ENCODE results near the gene NDUFS8.

Gene NDUFS8

DNA sequence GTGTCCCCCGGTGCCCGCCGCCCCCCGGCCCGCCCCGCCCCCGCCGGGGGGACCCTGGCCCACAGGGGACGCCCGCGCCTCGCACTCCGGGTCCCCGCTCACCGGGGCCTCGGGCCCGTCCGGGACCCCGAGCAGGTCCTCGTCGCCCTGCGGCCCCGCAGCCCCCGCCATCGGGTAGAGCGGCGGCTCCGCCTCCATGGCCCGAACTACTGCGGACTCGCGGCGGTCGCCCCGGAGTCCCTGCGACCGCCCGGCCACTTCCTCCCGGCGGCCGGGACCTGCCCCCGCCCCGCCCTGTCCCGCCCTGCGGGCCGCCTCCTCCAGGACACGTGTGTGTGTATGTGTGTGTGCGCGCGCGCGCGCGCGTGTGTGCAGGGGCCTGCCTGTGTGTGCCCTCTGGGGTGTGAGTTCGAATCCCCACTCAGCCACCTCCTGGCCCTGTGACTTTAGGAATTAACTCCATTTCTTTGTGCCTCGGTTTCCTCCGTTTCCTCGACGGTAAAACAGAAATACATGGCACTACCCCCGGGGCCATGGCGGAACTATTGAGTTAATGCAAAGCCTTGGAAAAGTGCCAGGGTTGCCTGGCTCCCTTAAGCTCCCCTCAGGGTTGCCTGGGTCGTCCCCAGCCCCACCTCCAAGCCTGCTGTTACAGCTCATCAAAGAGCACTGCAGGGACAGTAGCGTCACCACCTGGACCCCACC, 26.5 kb upstream of the NDUFS8 start, which contains the start of gene UNC93B1:
Gene UNC93B1 (minus strand): TSS at position 252 of the 705 bp plus-strand sequence. CDS start 54 bp downstream, at position 198.
- DNase-seq (ENCODE audit: low read depth), result peak; percentile 69

DNA sequence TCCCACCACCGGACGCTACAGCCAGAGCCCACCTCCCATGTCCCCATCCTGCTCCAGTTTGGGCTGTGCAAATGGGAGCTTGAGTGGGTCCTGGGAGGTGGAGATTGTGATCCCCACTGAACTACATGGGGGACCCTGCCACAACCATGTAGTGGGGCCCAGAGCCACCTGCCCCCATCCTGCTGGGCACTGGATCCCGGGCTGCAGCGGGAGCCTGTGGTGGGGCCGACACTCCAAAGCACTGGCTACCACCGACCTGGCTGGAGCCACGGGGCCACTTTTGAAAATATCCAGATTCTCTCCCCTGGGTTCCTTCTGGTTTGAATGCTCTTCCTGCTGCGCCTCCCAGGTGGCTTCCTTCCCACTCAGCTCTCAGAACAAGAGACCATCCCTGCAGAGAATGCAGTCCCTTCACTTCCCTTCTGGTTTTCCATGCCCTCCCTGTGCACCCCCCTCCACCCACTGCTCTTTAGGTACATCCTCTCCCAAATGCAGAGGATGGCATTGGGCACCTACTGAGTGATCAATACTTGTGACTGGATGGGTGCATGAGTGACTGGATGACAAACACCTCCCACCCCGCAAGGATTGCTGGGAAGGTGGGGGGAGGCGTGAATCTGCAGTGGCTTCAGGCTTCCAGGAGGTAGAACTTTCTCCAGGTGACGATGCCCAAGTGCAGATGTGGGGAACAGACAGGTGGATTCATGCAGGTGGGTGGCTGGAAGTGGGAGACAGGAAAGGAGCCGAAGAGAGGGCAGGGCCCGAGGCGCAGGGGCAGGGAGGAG, 25.7 kb upstream of the NDUFS8 start:
- no peak for DNase-seq (ENCODE audit: low read depth)

DNA sequence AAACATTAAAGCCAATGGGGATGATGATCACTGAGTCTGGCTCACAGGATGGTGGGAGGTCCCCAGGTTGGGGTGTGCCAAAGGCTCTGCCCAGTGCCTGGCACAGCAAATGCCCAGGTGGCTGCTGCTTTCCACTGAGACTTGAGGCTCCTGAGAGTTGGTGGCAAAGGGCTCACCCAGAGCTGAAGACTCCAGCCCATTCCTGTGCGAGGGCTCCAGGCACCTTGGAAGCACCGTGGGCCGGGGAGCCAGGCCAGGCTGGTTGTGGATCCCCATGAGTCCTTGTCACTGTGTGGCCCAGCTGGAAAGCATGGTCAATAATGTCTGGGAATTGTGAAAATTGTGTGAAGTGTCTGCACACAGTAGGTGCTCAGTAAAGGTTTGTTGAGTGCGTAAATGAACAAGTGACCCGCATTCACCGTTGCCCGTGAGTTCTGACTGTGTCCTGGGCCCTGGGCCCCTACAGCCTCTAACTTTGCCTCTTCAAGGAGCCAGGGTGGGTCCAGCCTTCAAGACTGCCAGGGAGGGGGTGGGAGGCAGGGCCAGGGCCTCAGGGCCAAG, 23.8 kb upstream of the NDUFS8 start:
- DNase-seq (ENCODE audit: low read depth), result no peak

DNA sequence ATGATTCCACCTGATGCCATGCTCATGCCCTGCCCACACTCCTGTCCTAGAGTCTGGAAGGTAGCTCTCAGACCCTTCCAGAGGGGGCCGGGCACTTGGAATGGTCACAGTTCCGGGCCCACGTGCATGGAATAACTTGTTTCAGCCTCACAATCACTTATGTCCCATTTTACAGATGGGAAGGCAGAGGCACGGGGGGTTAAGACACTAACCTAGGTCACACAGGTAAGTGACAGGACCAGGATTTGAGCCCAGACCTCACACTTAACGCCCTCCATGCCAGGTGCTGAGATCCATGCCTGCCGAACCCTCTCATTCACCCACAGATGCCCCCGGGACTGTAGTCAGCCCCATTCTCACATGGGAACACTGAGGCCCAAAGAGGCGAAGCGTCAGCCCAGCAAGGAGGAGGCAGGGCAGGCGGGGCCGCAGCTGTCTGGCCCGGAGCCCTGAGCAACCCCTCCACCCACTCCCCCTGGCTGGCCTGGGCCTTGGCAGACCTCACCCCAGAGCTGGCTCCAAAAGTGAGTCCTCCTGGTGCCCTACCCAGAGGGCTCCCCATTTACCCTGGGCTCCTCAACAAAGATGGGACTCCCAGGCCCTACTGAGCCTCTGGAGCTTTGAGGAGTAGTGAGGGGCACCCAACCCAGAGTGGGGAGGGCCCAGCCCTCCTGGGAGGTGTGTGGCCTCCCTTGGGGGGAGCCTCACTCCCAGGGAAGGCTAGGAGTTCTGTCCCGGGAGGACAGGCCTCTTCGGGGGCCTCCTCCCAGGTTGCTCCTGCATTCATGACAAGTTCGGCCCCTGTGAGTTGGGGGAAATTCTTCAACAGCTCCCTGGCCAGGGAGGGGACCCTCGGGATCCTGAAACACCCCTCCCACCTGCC, 22.7 kb upstream of the NDUFS8 start:
- no peak for DNase-seq (ENCODE audit: low read depth)

DNA sequence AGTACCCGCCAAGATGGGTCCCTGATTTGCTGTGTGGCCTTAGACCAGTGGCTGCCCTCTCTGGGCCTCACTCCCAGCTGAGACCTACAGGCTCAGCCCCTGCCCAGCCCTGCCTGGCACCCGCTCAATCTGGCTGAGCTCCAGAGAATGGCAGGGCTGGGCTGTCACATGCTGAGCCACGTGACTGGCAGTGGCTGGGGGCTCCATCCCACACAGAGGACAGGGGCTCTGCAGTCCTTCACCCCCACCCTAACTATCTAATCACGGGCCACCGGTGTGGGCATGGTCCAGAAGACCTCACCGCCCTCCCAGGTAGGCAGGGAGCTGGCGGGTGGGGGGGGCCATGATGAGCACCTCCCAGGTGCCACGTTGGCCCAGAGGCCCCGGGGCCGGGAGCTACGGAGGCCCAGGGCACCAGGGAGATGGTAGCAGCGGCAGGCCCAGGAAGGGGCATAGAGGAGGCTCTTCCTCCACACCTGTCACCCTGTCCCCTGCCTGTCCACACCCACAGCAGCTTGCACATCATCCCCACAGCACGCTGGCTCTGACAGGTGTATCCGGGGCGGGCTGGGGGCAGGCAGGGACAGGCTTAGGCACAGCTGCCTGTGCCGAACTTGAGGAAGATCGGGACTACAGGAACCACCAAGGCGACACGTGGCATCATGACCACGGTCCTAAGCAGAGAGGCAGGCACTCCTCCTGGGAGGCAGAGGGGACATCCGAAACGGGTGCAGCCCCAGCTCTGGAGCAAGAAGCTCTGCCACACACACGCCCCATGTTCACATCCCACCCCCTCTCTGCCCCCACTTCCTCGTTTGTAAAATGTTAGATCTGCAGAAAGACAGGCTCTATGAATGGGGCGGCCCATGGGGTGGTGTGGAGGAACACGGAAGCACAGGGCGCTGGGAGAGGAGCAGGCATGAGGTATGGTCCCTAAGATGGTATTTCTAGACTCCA, 21.8 kb upstream of the NDUFS8 start:
- no peak for DNase-seq (ENCODE audit: low read depth)

DNA sequence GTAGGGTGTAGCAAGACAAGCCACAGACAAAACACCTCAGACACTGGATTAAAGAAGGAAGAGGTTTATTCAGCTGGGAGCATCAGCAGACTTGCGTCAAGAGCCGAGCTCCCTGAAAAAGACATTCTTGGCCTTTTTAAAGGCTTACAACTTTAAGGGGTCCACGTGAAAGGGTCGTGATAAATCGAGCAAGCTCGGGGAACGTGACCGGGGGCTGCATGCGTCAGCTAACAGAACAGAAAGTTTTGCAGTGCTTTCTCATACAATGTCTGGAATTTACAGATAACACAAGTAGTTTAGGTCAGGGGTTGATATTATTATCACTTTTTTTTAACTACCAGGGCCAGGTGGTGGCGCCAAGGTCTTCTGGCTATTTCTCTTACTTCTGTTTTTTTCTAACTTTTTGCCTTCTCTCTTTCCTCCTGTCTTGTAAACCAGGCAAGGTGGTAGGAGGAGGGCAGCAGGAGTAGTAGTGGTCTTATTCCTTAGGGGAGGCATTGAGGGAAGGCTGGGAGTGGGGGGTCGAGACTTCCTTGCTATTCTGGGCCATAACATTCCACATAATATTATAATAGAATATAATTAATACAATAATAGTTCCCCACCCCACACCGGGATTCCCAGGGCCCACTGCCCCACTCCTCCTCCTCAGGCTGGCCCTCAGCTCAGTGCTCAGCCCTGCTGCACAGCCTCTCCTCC, 20.9 kb upstream of the NDUFS8 start:
- DNase-seq (ENCODE audit: low read depth), result no peak

DNA sequence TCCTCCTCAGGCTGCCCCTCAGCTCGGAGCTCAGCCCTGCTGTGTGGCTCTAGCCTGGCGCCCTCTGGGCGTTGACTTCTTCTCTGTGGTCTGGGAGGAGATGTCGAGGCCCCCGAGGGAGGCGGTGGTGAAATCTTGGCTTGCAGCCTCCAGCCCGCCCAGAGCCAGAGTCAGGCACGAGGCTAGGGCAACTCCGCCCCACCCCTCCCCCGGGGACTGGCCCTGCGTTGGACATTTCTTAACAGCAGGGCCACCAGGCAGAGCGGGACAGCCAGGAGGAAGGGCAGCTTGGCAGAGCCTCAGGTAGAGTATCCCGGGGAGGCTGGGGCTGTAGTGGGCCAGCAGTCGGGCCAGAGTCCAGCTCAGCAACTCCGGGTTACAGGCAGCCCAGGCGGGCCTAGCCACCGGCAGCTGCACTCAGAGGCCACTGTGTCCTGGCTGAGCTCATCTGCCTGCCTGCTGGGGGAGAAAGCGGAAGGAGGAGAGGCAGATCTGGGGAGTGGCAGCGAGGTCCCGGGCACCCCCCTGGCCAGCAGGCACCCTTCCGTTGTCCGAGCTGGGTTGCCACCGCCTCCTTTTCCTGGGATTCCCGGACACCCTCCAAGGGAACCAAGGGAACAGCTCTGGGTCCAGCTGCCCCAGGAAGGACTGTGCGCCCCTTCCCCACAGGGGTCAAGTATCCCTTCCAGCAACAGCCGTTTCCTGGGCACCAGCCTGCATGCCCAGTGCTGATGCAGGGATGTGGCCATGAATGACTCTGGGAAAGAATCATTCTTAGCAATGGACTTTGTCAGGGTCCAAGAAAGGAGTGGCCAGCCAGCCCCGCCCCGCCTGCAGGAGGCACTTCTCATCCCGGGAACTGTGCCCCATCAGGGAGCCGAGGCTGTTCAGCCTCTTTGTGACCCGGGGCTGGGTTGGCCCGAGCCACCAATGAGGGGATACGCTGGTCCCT, 20.1 kb upstream of the NDUFS8 start, which contains the start of gene ALDH3B1:
Gene ALDH3B1 (plus strand): TSS at position 238 of the 952 bp plus-strand sequence. CDS start 4,971 bp downstream, outside the sequence.
- no peak for DNase-seq (ENCODE audit: low read depth)

DNA sequence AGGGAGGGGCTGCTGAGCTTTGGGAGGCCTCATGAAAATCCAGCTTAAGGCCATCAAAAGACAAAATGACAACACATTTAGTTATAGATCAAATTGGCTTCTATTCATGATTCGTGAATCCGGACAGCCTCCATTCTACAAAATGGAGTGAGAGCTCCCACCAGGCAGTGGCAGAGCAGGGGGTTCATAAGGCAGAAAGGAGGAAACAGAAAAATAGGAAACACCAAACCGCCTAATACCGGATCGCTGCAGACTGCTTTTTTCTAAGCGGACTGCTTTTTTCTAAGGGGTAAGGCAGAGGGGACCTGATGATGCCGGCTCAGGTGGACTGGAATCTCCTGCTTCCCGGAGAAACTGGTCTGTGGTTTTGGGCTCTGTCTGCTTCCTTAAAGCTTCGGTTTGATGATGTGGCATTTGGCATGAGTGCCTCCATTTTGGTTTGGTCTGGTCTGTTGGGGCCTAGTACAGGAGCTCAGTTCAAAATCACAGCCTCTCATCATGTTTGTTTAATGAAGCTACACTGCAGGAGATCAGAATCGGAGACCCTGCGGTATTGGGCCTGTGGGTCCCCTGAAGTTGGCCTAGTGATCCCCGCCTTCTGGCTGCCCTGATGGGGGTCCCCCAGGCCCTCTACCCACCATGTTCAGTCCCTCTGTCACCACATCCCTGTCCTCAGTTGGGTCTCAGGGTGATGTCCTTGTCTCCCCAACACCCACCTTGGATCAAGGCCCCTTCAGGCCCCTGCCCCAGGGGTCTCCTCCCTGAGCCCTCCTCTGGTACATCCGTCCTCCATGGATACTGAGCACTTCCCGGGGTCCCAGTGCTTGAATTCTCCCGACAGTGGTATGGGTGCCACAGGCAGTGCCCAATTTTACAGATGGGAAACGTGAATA, 19.2 kb upstream of the NDUFS8 start:
- no peak for DNase-seq (ENCODE audit: low read depth)

DNA sequence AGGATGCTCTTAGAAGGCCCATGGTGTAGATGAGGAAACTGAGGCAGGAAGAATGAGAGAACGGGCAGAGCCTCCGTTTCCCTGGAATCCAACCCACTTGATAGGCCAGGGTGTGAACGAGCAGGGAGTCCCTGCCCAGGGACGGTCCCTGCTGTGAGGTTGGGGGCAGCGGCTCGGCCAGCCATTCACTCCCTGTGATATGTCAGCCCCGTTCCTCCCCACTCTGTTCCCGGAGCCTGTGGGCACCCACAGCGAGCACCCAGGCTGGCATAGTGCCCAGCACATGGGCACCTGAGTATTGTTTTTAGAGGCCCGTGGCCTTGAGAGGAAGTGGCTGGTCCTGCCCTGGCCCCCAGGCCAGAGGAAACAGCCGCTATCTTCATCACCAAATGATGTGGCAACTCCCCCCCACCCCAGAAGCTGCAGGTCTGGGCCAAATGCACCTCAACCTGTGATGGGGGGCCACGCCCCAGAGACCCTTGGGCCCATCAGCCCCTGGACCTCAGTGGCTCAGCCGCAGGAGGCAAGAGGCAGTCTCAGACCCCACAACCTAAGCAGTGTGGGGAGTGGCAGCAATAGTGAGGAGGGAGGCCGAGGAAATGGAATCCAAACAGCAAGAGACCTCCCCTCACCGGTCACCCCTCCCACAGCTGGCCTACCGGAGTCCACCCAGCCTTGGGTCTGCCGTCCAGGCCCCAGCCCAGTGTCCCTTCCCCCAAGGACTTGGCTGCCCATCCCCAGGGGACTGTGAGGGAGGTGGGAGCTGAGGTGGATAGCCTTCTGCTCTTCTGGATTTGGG, 18.2 kb upstream of the NDUFS8 start:
- DNase-seq (ENCODE audit: low read depth), result no peak

DNA sequence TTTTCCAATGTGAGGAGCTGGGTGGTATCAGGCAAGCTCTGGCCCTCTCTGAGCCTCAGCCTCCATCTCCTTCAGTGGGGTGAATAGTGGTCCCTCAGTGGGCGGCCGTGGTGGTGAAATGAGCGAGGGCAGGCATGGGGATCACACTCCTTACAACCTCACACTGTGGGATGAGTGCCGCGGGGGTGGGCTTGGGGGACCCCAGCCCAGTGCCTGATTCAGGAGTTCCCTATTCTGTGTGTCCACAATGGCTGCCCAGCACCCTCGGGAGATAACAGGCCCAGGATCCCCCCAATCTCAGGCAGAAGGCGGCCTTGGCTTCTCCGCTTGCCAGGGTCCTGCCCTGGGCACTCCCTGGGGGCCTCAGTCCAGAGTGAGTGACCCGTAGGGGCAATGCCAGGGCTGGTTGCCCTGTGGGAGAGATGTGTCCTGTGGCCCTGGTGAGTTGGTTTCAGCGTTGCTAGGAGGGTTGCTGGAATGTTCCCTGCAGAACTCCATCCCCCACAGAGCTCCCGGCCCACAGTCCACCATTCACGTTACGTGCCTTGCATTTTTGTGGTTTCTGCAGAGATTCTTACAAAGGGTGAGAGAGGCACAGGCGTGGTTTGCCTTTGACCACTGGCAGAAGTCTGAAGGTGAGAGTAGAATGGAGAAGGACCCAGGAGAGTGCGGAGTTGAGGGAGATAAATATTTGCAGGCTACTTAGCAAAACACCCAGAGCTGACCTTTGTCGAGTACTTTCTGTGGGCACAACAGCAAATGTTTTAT, 17.5 kb upstream of the NDUFS8 start:
- DNase-seq (ENCODE audit: low read depth), result no peak

DNA sequence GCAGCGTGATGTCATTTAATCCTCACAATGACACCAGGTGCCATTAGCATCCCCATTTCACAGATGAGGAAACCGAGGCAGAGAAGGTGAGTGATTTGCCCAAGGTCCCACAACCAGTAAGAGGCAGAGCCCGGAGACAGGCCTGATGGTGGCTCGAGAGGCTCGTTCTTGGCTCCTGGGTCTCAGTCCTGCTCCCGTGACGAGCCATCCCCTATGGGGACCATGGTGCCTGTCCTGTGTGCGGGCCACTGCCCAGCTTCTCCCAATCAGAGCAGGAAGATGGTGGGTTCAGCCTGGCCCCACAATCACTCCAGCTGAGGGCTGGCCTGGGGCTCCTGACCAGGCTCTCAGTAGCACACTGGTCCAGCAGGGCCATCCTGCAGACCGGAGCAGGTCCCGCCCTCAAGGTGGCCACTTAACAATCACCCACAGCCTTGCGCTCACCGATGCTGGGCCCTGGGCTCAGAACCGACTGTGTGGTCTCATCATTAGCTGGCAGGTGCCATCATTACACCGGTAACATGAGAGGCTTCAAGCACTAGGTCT, 16.8 kb upstream of the NDUFS8 start:
- no peak for DNase-seq (ENCODE audit: low read depth)

DNA sequence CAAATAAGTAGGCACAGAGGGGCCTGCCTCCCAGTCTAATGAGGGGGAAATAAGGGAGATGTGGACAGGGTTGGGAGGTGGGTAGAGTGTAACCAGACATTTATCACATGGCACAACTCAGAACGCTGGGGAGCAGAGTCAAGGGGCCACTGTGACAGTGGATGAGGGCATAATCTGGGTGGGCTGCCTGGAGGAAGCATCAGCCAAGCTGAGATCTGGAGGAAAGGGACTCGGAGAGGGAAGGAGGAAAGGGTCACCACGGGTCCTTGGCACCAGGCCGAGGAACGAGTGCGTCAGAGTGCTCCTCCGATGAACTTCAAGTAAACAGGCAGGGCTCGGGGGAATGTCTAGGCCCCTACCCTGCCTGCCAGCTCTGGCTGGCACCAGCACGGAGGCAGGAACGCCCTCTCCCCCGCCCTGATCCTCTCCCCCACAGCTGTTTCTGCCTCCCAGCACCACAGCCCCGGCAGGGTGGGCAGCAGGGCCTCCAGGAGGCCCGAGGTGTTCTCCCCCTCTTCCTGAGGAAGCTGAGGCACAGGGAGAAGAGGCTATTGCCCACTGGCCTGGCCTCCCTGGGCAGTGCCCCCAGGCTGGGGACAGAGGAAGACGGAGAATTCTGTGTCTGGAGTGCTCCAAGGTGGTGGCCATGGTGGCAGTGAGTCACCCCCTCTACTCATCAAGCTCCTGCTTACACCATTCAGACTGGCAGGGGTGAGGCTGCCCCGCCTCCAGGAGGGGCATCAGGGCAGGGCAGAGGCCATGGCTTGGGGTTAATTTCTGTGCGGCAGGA, 16.1 kb upstream of the NDUFS8 start:
- DNase-seq (ENCODE audit: low read depth), result no peak

DNA sequence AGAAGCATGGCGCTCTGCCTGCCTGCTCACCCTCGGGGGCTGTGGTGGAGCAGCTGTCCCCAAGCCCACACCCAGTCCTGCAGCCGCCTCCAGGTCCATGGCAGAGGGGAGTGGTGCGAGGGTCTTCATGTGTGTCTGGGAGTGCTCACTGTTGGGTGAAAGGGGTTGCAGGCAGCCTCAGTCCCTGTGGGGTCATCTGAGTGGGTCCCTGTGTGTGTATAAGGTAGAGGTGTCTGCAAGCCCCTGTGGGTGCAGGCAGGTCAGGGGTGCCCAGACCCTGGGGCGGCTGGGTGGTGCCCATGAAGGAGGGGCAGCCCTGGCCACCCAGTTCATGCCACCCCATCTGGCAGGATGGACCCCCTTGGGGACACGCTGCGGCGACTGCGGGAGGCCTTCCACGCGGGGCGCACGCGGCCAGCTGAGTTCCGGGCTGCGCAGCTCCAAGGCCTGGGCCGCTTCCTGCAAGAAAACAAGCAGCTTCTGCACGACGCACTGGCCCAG, 15.5 kb upstream of the NDUFS8 start:
- no peak for DNase-seq (ENCODE audit: low read depth)

DNA sequence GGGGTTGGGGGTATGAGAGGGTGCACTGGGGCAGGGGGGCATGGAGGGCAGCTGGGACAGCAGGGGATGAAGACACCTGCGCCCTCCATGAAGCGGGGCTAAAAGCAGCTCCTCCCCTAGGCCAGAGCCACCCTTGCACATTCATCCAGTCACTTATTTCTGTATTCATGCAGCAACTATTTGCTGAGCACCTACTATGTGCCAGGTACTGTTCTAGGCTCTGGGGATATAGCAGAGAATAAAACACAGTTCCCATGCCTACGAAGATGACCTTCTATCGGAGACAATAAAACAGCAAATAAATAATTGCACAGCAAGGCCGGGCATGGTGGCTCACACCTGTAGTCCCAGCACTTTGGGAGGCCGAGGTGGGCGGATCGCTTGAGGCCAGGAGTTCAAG, 15.0 kb upstream of the NDUFS8 start:
- DNase-seq (ENCODE audit: low read depth), result no peak

Measured in activated T-cell treated with anti-CD3 and anti-CD28 coated beads for 1 hour (primary cell).